Activated CD4-positive, alpha-beta T cell treated with anti-CD3 and anti-CD28 coated beads for 36 hours (primary cell): ENCODE data around the gene LRFN4. TPM values are rescaled to one million over a fixed set of nuclear protein-coding genes. Genes with fewer than 3 reads are reported as not detected.
"Not testable (repeated sequence)": the region's sequence is repeated elsewhere in the genome, so short reads cannot be mapped to it uniquely, and the experiment has no call there.

Source experiments
- ATAC-seq: fragments of 200-7000 bp; cut with Tn5 transposase; one replicate; pipeline ENCODE4 v1.10.0; 2021; ENCODE audit warnings: mild to moderate bottlenecking, moderate library complexity
- CTCF ChIA-PET: fragments of 350-600 bp; sonication (Branson Sonifier 250); formaldehyde crosslinking; loops from one replicate; lab custom pipeline; 2021; ENCODE audit warnings: antibody characterized with exemption; lab: Charles Lee
- POLR2A ChIA-PET: fragments of 350-600 bp; sonication (Branson Sonifier 250); formaldehyde crosslinking; loops from one replicate; lab custom pipeline; 2021; ENCODE audit warnings: antibody characterized with exemption, inconsistent platforms; lab: Charles Lee
- DNase-seq: peaks from one replicate; pipeline ENCODE4 v3.0.0-alpha.2; 2020
- H3K27ac Mint-ChIP-seq: one replicate; pipeline ENCODE4 v1.8.0; 2021; ENCODE audit warnings: mixed read lengths
- H3K27me3 Mint-ChIP-seq: one replicate; pipeline ENCODE4 v1.8.0; 2021; ENCODE audit warnings: mixed read lengths
- H3K36me3 Mint-ChIP-seq: one replicate; pipeline ENCODE4 v1.8.0; 2021; ENCODE audit warnings: low read depth, mixed read lengths
- H3K4me1 Mint-ChIP-seq: one replicate; pipeline ENCODE4 v1.8.0; 2021; ENCODE audit warnings: mixed read lengths
- H3K4me3 Mint-ChIP-seq: one replicate; pipeline ENCODE4 v1.8.0; 2021; ENCODE audit warnings: mild to moderate bottlenecking, moderate library complexity, mixed read lengths
- H3K9me3 Mint-ChIP-seq: one replicate; pipeline ENCODE4 v1.8.0; 2021; ENCODE audit warnings: low read depth, mixed read lengths
- intact Hi-C, 2 experiments: fragments of 100-400 bp; cut with DNase I in 1 of 2; cut with micrococcal nuclease in 1 of 2; formaldehyde crosslinking; loops; one replicate each; pipeline versions ENCODE4 v1.14.2 to v1.15.1; 2022 to 2024; cut with DNase I, micrococcal nuclease
- total RNA-seq, 2 experiments: library from RNA; stranded (reverse); gene quantifications; one replicate each; pipeline ENCODE4 v1.2.3, GENCODE V29; 2021

Gene LRFN4
- 10 to 100 TPM; 19.2 to 22.7 TPM for total RNA-seq

DNA sequence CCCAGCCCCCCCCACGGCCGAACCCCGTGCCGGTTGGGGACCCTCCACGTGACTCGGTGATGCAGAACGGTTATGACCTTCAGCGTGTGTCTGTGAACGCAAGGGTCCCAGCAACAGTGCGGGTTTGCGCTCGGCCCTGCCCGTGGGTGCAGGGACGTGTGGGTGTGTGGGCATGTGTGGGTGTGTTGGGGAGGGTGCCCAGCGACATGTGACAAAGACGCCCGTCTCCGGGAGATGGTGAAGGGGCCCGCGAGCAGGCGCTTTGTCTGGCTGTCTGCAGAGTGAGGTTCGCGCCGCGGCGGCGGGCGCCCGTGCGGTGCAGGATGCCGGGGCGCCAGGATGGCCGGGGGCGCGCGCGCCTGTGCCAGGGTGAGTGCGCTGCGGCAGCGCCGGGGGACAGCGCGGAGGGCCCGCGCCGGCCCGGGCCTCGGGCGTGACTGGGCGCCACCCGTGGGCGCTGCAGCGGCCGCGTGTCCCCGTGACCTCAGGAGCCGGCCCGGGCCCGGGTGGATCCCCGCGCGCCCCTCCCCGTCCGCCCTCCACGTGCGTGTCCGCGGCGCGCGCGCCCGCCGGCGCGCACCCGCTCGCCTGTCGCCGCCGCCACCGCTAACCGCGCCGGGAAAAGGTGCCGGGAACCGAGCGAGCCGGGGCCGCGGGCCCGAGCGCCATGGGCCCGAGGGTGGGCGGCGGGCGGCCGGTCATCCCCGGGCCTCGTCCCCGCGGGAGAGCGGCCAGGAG is at the start of gene LRFN4:
Gene LRFN4, plus strand, starts transcription at position 569 of the 738 bp plus-strand sequence. CDS start 681 bp downstream, outside the sequence.
- H3K36me3 Mint-ChIP-seq, result peaks cover 5% of the 10 kb centered on the region

DNA sequence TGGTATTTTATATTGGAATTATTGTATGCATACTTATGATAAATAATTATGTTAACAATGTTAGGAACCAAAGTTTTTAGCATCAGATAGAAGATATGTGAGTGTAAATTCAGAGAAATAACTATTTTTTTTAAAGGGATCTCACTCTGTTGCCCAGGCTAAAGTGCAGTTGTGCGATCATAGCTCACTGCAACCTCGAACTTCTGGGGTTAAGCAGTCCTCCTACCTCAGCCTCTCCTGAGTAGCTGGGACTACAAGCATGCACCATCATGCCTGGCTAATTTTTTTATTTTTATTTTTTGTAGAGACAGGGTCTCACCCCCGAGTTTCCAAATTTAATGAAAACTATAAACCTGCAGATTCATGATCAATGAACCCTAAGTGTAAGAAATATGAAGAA is 47.3 kb upstream of the LRFN4 start:
- H3K27me3 Mint-ChIP-seq, result no peaks in the 10 kb centered on the region
- no peak overlapping the region for H3K27ac Mint-ChIP-seq
- H3K36me3 Mint-ChIP-seq, result peaks cover 4% of the 10 kb centered on the region
- ChIA-PET POLR2A (no interaction called here), CTCF (no interaction called here)
- intact Hi-C loops, result no loop called here
- H3K9me3 Mint-ChIP-seq, result no peaks in the 10 kb centered on the region
- no peak for ATAC-seq
- DNase-seq, result no peak
- H3K4me3 Mint-ChIP-seq, result no peak overlapping the region
- no peaks in the 10 kb centered on the region for H3K4me1 Mint-ChIP-seq

More for the DNA sequence above, at the start of gene LRFN4:
- ATAC-seq, result peak; percentile 61
- CTCF ChIA-PET, result interaction anchor here (0.6 to 2.6 kb wide), 3 partner anchors 13 to 759 kb away, joined by 3 to 11 read pairs (median 4); partner anchors contain the start of gene RCE1
- peak within 1 kb of the TSS; percentile 82 for H3K4me3 Mint-ChIP-seq
- peak within 1 kb of the TSS; percentile 77 for H3K27ac Mint-ChIP-seq
- POLR2A ChIA-PET, result interaction anchor here (0.6 to 1.4 kb wide), 4 partner anchors 12 to 219 kb away, joined by 3 to 8 read pairs (median 4); partner anchors contain the start of gene RCE1
- no peaks in the 10 kb centered on the region for H3K9me3 Mint-ChIP-seq
- peaks cover 8% of the 10 kb centered on the region for H3K4me1 Mint-ChIP-seq
- intact Hi-C loops, result loop anchor here (1.0 to 5.0 kb wide), 11 partner anchors 12 to 804 kb away; partner anchors contain the start of genes RCE1 (in 2 of the 2), ANKRD13D (in 1 of the 2), DPP3 (in 1 of the 2) and PC (in 1 of the 2)
- H3K27me3 Mint-ChIP-seq, result no peaks in the 10 kb centered on the region
- peak; percentile 69 for DNase-seq

DNA sequence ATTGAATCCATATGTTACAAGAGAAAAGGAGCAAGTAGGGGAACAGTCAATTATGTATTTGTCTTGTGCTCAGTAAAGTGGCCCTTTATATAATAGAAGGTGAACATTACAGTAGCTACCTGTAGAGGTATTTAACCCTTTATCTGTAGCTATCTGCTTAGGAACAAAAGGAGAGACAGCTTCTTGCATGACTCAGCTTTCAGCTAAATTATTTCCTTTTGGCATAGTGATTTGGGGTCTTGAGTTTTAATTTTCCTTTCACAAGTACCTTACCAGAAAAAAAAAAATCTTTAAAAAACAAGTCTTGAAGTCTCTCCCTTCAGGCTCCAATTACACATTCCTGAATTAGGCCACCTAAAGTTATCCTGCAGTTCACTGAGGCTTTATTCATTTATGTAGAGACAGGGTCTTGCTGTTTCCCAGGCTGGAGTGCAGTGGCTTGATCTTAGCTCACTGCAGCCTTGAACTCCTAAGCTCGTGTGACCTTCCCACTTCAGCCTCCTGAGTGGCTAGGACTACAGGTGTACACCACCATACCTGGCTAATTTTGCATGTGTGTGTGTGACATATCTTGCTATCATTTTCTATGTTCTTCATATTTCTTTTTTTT is 46.2 kb upstream of the LRFN4 start:
- H3K9me3 Mint-ChIP-seq, result no peaks in the 10 kb centered on the region
- DNase-seq, result no peak
- H3K4me1 Mint-ChIP-seq, result peaks cover 3% of the 10 kb centered on the region
- intact Hi-C loops, result no loop called here
- peaks cover 4% of the 10 kb centered on the region for H3K36me3 Mint-ChIP-seq
- ATAC-seq, result no peak
- ChIA-PET CTCF (no interaction called here), POLR2A (no interaction called here)
- H3K4me3 Mint-ChIP-seq, result no peak overlapping the region
- no peak overlapping the region for H3K27ac Mint-ChIP-seq
- no peaks in the 10 kb centered on the region for H3K27me3 Mint-ChIP-seq

DNA sequence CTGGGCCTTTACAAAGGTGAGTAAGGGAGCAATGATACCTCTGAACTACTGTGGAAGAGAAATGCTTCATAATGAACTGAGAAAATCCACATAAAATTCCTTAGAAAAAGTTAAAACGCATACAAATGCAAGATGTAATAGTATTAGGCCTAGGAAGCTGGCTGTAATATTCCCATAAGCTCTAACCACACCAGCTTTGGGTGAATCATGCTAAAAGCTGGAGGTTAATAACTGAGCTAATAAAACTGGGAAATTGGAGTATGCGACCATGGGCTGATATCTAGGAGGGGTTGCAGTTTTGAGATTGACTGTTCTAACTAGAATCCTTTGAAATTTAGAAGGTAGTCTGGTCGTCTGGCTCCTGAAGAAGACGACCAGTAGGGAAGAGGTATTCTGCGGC is 42.2 kb upstream of the LRFN4 start:
- no peak for DNase-seq
- Mint-ChIP-seq H3K36me3 (no peaks in the 10 kb centered on the region), H3K9me3 (no peaks in the 10 kb centered on the region), H3K27ac (no peak overlapping the region), H3K4me3 (no peak overlapping the region), H3K27me3 (no peaks in the 10 kb centered on the region), H3K4me1 (peaks cover 5% of the 10 kb centered on the region)
- CTCF ChIA-PET, result no interaction called here
- intact Hi-C loops, result no loop called here
- ATAC-seq, result no peak
- POLR2A ChIA-PET, result no interaction called here

DNA sequence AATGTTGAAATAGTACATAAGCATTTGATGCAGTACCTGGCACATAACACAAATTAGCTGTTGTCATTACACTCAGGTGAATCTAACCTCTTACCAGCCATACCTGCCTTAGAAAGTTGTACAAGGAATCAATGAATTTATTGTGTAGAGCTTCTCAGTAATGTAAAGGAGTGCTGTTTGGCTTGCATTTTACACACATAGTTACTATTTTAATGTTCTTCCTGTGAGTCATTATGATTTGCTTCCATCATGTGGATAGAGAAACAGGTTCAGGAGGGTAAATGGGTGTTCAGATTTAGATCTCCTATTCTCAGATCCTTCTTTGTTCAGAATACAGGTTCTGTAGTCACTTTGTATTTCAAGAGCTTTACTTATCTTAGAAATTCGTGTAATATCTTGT is 41.2 kb upstream of the LRFN4 start:
- ChIA-PET CTCF (interaction anchor here (0.5 to 1.0 kb wide), 2 partner anchors 26 to 210 kb away, joined by 3 read pairs; no protein-coding TSS in a partner anchor), POLR2A (no interaction called here)
- intact Hi-C loops, result no loop called here
- H3K9me3 Mint-ChIP-seq, result no peaks in the 10 kb centered on the region
- H3K36me3 Mint-ChIP-seq, result no peaks in the 10 kb centered on the region
- H3K27me3 Mint-ChIP-seq, result no peaks in the 10 kb centered on the region
- H3K27ac Mint-ChIP-seq, result no peak overlapping the region
- peaks cover 5% of the 10 kb centered on the region for H3K4me1 Mint-ChIP-seq
- H3K4me3 Mint-ChIP-seq, result no peak overlapping the region
- peak; percentile 47 for ATAC-seq
- no peak for DNase-seq

DNA sequence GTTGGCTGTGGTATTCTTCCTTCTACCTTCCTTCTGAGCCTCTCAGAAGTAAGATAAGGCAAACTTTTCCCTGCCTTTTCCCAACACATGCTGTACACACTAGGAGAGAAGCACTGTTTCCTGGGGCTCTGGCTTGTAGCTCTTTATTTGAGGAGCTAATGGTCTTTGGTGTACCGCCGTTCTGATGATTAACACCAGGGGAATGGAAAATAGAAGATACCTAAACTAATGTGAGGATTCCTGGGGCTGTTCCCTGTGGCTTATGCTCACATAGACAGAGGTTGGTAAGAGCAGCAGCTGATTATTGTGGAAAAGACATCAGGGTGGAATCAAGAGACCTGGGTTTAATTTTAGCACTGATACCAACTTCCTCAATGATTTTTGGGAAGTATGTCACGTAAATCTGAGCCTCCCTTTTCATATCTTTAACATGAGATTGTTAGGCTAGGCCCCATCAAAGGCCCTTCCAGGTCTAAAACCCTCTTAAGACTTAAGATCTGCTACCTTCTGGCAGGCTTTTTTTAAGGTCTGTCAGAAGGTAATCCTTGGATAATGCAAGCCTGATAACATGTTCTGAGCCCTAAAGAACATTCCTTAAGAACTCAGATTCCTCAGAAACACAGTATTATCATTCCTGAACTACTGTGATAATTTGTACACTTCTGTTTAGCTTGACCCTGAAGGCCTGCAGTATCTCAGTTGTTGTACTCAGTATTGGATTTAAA is 38.5 kb upstream of the LRFN4 start:
- H3K27me3 Mint-ChIP-seq, result no peaks in the 10 kb centered on the region
- CTCF ChIA-PET, result interaction anchor here (0.5 kb wide), 1 partner anchor 157 kb away, joined by 4 read pairs; no protein-coding TSS in a partner anchor
- no peak overlapping the region for H3K4me3 Mint-ChIP-seq
- H3K27ac Mint-ChIP-seq, result no peak overlapping the region
- H3K9me3 Mint-ChIP-seq, result no peaks in the 10 kb centered on the region
- peaks cover 5% of the 10 kb centered on the region for H3K4me1 Mint-ChIP-seq
- intact Hi-C loops, result no loop called here
- POLR2A ChIA-PET, result no interaction called here
- DNase-seq (no peak), ATAC-seq (no peak)
- no peaks in the 10 kb centered on the region for H3K36me3 Mint-ChIP-seq

DNA sequence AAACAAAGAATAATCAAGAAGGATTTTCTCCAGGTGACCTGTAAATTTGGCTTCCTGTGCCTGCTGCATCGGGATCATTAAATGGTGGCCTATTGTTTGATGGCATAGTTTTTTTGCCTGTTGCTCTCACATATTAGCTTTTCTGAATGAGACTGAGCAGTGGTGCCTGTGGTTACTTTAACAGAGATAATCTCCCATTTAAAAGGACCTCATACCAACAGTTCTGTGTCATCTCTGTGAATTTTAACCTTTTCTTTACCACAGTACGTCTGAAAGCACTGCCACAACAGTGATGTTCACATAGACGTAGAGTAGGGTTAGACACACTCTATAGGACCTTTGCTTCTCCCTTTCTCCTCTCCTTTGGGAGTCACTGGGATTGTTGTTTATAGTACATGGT is 36.5 kb upstream of the LRFN4 start:
- no peak overlapping the region for H3K4me3 Mint-ChIP-seq
- no peaks in the 10 kb centered on the region for H3K9me3 Mint-ChIP-seq
- ATAC-seq (no peak), DNase-seq (no peak)
- H3K27me3 Mint-ChIP-seq, result no peaks in the 10 kb centered on the region
- ChIA-PET POLR2A (no interaction called here), CTCF (interaction anchor here (0.9 kb wide), 1 partner anchor 202 kb away, joined by 3 read pairs; no protein-coding TSS in a partner anchor)
- intact Hi-C loops, result no loop called here
- peaks cover 5% of the 10 kb centered on the region for H3K4me1 Mint-ChIP-seq
- no peak overlapping the region for H3K27ac Mint-ChIP-seq
- H3K36me3 Mint-ChIP-seq, result no peaks in the 10 kb centered on the region

DNA sequence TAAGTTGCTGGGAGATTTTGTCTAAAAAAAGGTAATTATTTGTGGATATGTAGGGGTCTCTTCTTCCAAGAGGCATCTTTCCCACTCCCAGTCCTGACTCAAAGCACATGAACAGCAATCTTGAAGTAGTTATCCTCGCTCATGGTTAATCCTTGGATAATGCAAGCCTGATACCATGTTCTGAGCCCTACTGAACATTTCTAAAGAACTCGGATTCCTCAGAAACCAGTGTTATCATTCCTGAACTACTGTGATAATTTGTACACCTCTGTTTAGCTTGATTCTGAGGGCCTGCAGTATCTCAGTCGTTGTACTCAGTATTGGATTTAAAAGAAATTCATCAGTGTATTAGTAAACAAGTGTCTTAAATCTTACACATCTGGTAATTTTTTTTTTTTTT is 36.0 kb upstream of the LRFN4 start:
- no peak overlapping the region for H3K4me3 Mint-ChIP-seq
- ChIA-PET CTCF (interaction anchor here (0.9 kb wide), 1 partner anchor 201 kb away, joined by 3 read pairs; no protein-coding TSS in a partner anchor), POLR2A (no interaction called here)
- H3K9me3 Mint-ChIP-seq, result no peaks in the 10 kb centered on the region
- H3K4me1 Mint-ChIP-seq, result no peaks in the 10 kb centered on the region
- H3K27me3 Mint-ChIP-seq, result no peaks in the 10 kb centered on the region
- ATAC-seq, result no peak
- no peak for DNase-seq
- no peak overlapping the region for H3K27ac Mint-ChIP-seq
- H3K36me3 Mint-ChIP-seq, result no peaks in the 10 kb centered on the region
- intact Hi-C loops, result no loop called here

DNA sequence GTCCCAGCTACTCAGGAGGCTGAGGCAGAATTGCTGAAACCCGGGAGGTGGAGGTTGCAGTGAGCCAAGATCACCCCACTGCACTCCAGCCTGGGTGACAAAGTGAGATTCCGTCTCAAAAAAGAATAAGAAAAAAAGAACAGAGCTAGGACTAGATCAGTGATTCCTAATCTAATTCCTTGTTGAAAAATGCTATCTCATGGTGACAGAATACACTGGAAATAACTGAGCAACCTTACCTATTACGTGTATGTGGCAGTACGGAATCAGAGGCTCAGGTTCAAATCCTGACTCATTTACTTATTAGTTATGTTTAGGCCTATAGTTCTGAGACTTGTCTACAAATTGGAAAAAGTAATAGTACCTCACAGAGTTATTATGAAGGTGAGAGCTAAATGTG is 33.2 kb upstream of the LRFN4 start:
- CTCF ChIA-PET, result interaction anchor here (0.6 to 1.2 kb wide), 2 partner anchors 55 to 261 kb away, joined by 3 to 4 read pairs; no protein-coding TSS in a partner anchor
- no peaks in the 10 kb centered on the region for H3K27me3 Mint-ChIP-seq
- POLR2A ChIA-PET, result no interaction called here
- H3K36me3 Mint-ChIP-seq, result no peaks in the 10 kb centered on the region
- H3K4me3 Mint-ChIP-seq, result no peak overlapping the region
- H3K4me1 Mint-ChIP-seq, result no peaks in the 10 kb centered on the region
- intact Hi-C loops, result no loop called here
- no peak for DNase-seq
- ATAC-seq, result no peak
- no peak overlapping the region for H3K27ac Mint-ChIP-seq
- H3K9me3 Mint-ChIP-seq, result no peaks in the 10 kb centered on the region

DNA sequence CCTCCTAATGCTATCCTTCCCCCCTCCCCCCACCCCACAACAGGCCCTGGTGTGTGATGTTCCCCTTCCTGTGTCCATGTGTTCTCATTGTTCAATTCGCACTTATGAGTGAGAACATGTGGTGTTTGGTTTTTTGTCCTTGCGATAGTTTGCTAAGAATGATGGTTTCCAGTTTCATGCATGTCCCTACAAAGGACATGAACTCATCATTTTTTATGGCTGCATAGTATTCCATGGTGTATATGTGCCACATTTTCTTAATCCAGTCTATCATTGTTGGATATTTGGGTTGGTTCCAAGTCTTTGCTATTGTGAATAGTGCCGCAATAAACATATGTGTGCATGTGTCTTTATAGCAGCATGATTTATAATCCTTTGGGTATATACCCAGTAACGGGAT is 32.3 kb upstream of the LRFN4 start:
- H3K4me3 Mint-ChIP-seq, H3K4me1 Mint-ChIP-seq, H3K9me3 Mint-ChIP-seq, DNase-seq, H3K36me3 Mint-ChIP-seq, POLR2A ChIA-PET, H3K27me3 Mint-ChIP-seq, H3K27ac Mint-ChIP-seq, ATAC-seq, intact Hi-C loops: not testable (repeated sequence)
- CTCF ChIA-PET, result interaction anchor here (0.6 kb wide), 1 partner anchor 9 kb away, joined by 3 read pairs; no protein-coding TSS in a partner anchor

DNA sequence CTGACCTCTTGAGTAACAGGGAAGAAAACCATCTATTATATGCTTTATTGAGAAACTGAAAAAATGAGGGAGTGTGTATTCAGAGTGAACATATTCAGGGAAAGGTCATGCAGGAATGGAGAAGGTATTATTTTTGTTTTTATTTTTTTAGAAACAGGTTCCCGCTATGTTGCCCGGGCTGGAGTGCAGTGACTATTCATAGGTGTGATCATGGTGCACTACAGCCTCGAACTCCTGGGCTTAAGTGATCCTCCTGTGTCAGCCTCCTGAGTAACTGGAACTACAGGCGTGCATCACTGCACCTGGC is 22.4 kb upstream of the LRFN4 start:
- Mint-ChIP-seq H3K4me1 (peaks cover 7% of the 10 kb centered on the region), H3K9me3 (no peaks in the 10 kb centered on the region), H3K27me3 (no peaks in the 10 kb centered on the region), H3K4me3 (no peak overlapping the region), H3K36me3 (peaks cover 5% of the 10 kb centered on the region), H3K27ac (peak overlapping the region; percentile 80)
- intact Hi-C loops, result loop anchor here (1.0 to 10.0 kb wide), 4 partner anchors 140 to 426 kb away; no protein-coding TSS in a partner anchor
- ATAC-seq (no peak), DNase-seq (no peak)
- CTCF ChIA-PET, result interaction anchor here (0.6 to 3.9 kb wide), 15 partner anchors 10 to 235 kb away, joined by 3 to 32 read pairs (median 4); no protein-coding TSS in a partner anchor
- POLR2A ChIA-PET, result no interaction called here
